GM12878 (cell line): ENCODE results near the gene ASTL. TPM values are rescaled to one million over a fixed set of nuclear protein-coding genes. Genes with fewer than 3 reads are reported as not detected.
A peak's percentile ranks its signal among the peaks of the same experiment; 100 is the strongest.

Source experiments
- ATF7 ChIP-seq: fragments of 450-650 bp; IDR thresholded peaks from 2 replicates; pipeline ENCODE4 v1.6.1; 2016; ENCODE audit warnings: low read depth, mild to moderate bottlenecking
- BACH1 ChIP-seq: fragments of 450-650 bp; IDR thresholded peaks from 2 replicates; pipeline ENCODE4 v1.6.1; 2017; ENCODE audit warnings: mild to moderate bottlenecking, borderline replicate concordance
- CBX5 ChIP-seq: sonication (generic); IDR thresholded peaks from 2 replicates; pipeline ENCODE4 v1.6.1; 2016; ENCODE audit warnings: low read depth, moderate library complexity, mild to moderate bottlenecking, inconsistent platforms
- EGR1 ChIP-seq, 2 experiments: IDR thresholded peaks; 1 replicate in 1 of 2; 2 replicates in 1 of 2; pipeline ENCODE4 v1.6.1; 2011 to 2012; ENCODE audit warnings: low read depth in 2 of 2, low read length in 2 of 2, borderline replicate concordance in 1 of 2, mild to moderate bottlenecking in 1 of 2, moderate library complexity in 1 of 2
- EP300 ChIP-seq, 2 experiments: fragments of 150-350 bp in 1 of 2; IDR thresholded peaks; 2 replicates each; pipeline ENCODE4 v1.6.1; 2011 to 2012; ENCODE audit warnings: low read depth in 2 of 2, low read length in 2 of 2, borderline replicate concordance in 1 of 2, improper control_type of control experiment in 1 of 2, inconsistent platforms in 1 of 2; ENCODE audit not compliant: control insufficient read depth in 1 of 2
- EZH2 ChIP-seq: IDR thresholded peaks from 2 replicates; pipeline ENCODE4 v1.6.1; 2012; ENCODE audit warnings: low read depth, mild to moderate bottlenecking, control low read depth, inconsistent platforms, low read length, borderline replicate concordance; ENCODE audit not compliant: control insufficient read depth
- NBN ChIP-seq: fragments of 450-650 bp; IDR thresholded peaks from 2 replicates; pipeline ENCODE4 v1.6.1; 2016
- NFXL1 ChIP-seq: fragments of 450-650 bp; IDR thresholded peaks from 2 replicates; pipeline ENCODE4 v1.6.1; 2017; ENCODE audit warnings: antibody characterized with exemption, mild to moderate bottlenecking, borderline replicate concordance
- POLR2AphosphoS5 ChIP-seq: IDR thresholded peaks from 2 replicates; pipeline ENCODE4 v1.6.1; 2011; ENCODE audit warnings: mild to moderate bottlenecking, low read length, inconsistent platforms
- SMAD5 ChIP-seq: IDR thresholded peaks from 2 replicates; pipeline ENCODE4 v1.6.1; 2016; ENCODE audit warnings: antibody characterized with exemption, low read depth
- TCF12 ChIP-seq: IDR thresholded peaks from 2 replicates; pipeline ENCODE4 v1.6.1; 2011; ENCODE audit warnings: low read depth, mild to moderate bottlenecking, low read length
- polyA plus RNA-seq, 11 experiments: library from polyadenylated mRNA; depleted of rRNA in 4 of 11; unstranded in 6 of 11; stranded (reverse) in 5 of 11; fragments of >200 nt; fragmentation: Nextera tagmentation in 4 of 11; fragmentation: Illumina TruSeq in 1 of 11; extraction: Ambion mirVana in 4 of 11; extraction: Trizol in 1 of 11; gene quantifications; 1 replicate in 1 of 11; 2 replicates in 10 of 11; pipeline versions ENCODE4 v1.2.1 to v1.2.3, GENCODE V29; 2011 to 2016; ENCODE audit warnings: inconsistent platforms in 2 of 11, missing spikeins in 2 of 11, low read depth in 1 of 11
- total RNA-seq, 4 experiments: library from RNA; depleted of rRNA in 3 of 4; stranded (reverse); fragments of >200 nt in 3 of 4; fragmentation: Illumina TruSeq in 1 of 4; extraction: Trizol in 1 of 4; gene quantifications; 2 replicates each; pipeline versions ENCODE4 v1.2.1 to v1.2.3, GENCODE V29; 2013 to 2021
- TF ChIP-seq, protein P1 (sequence below): fragments of 450-650 bp; IDR thresholded peaks from 2 replicates; pipeline ENCODE4 v1.6.1; 2017; ENCODE audit warnings: low read depth, mild to moderate bottlenecking, moderate library complexity
- TF ChIP-seq, protein P2 (sequence below): fragments of 450-650 bp; IDR thresholded peaks from 2 replicates; pipeline ENCODE4 v1.6.1; 2016; ENCODE audit warnings: mild to moderate bottlenecking

Gene ASTL
- total and polyA plus RNA-seq, 10 of the 15 experiments (the other 5 are each of a cell fraction or from before 2014, with no cell fraction given): 0.18 to 1.0 (median 0.38) TPM; not detected in 4

GRCh38 chr2:96156011-96156820 lies 17.9 kb upstream of the ASTL start (continued):
- TF ChIP-seq, protein P1, sequence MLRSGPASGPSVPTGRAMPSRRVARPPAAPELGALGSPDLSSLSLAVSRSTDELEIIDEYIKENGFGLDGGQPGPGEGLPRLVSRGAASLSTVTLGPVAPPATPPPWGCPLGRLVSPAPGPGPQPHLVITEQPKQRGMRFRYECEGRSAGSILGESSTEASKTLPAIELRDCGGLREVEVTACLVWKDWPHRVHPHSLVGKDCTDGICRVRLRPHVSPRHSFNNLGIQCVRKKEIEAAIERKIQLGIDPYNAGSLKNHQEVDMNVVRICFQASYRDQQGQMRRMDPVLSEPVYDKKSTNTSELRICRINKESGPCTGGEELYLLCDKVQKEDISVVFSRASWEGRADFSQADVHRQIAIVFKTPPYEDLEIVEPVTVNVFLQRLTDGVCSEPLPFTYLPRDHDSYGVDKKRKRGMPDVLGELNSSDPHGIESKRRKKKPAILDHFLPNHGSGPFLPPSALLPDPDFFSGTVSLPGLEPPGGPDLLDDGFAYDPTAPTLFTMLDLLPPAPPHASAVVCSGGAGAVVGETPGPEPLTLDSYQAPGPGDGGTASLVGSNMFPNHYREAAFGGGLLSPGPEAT: 0 out of 2 replicates have a peak, but pooled peaks have one; percentile 17
- TF ChIP-seq, protein P2, sequence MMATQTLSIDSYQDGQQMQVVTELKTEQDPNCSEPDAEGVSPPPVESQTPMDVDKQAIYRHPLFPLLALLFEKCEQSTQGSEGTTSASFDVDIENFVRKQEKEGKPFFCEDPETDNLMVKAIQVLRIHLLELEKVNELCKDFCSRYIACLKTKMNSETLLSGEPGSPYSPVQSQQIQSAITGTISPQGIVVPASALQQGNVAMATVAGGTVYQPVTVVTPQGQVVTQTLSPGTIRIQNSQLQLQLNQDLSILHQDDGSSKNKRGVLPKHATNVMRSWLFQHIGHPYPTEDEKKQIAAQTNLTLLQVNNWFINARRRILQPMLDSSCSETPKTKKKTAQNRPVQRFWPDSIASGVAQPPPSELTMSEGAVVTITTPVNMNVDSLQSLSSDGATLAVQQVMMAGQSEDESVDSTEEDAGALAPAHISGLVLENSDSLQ: no peak
- TF ChIP-seq ATF7 (no peak), CBX5 (no peak), POLR2AphosphoS5 (no peak), TCF12 (peak; percentile 17; the same call in 1 of the 2 replicates), EP300 (IDR thresholded peaks at IDR 0.05; ENCODE audit: borderline replicate concordance in 1 of 2, control insufficient read depth in 1 of 2, low read depth in 2 of 2, low read length in 2 of 2) (peak in 1 of 2 experiments; percentile 49; a peak in 1 of 4 replicates), NBN (peak; percentile 38), BACH1 (no peak), EZH2 (no peak), NFXL1 (no peak), EGR1 (IDR thresholded peaks at IDR 0.05; ENCODE audit: borderline replicate concordance in 1 of 2, low read depth in 2 of 2, low read length in 2 of 2) (no peak), SMAD5 (no peak)
